H9 (cell line): ENCODE measurements around the gene NR1H2. TPM values are rescaled to one million over a fixed set of nuclear protein-coding genes. Genes with fewer than 3 reads are reported as not detected.

Source experiments
- DNase-seq: peaks from one replicate; pipeline ENCODE4 v3.0.0-alpha.2; 2017
- H2AFZ ChIP-seq: one replicate; pipeline ENCODE4 v1.6.1; 2013; ENCODE audit warnings: mild to moderate bottlenecking, low read length, control low read depth, moderate library complexity
- H2AK5ac ChIP-seq: 2 replicates; pipeline ENCODE4 v1.6.1; 2013; ENCODE audit warnings: low read length, control low read depth, mixed read lengths; ENCODE audit not compliant: insufficient read length
- H2BK120ac ChIP-seq: one replicate; pipeline ENCODE4 v1.6.1; 2013; ENCODE audit warnings: low read depth, mild to moderate bottlenecking, low read length, control low read depth, inconsistent platforms; ENCODE audit not compliant: poor library complexity, severe bottlenecking
- H2BK12ac ChIP-seq: 2 replicates; pipeline ENCODE4 v1.6.1; 2013; ENCODE audit warnings: low read length, control low read depth, mixed read lengths, low read depth; ENCODE audit not compliant: insufficient read length
- H2BK15ac ChIP-seq: 2 replicates; pipeline ENCODE4 v1.6.1; 2013; ENCODE audit warnings: low read depth, low read length, control low read depth
- H2BK20ac ChIP-seq: one replicate; pipeline ENCODE4 v1.6.1; 2013; ENCODE audit warnings: low read depth, mild to moderate bottlenecking, low read length, control low read depth, inconsistent platforms; ENCODE audit not compliant: poor library complexity, severe bottlenecking
- H2BK5ac ChIP-seq: 2 replicates; pipeline ENCODE4 v1.6.1; 2013; ENCODE audit warnings: low read length, control low read depth, mixed read lengths; ENCODE audit not compliant: insufficient read length
- H3K14ac ChIP-seq: 2 replicates; pipeline ENCODE4 v1.6.1; 2013; ENCODE audit warnings: low read length, control low read depth; ENCODE audit not compliant: insufficient read depth
- H3K18ac ChIP-seq: 2 replicates; pipeline ENCODE4 v1.6.1; 2013; ENCODE audit warnings: low read depth, mild to moderate bottlenecking, mixed read lengths, low read length, control low read depth; ENCODE audit not compliant: insufficient read length
- H3K23ac ChIP-seq: 2 replicates; pipeline ENCODE4 v1.6.1; 2013; ENCODE audit warnings: low read length, control low read depth, mixed read lengths, low read depth; ENCODE audit not compliant: insufficient read length
- H3K23me2 ChIP-seq: 2 replicates; pipeline ENCODE4 v1.6.1; 2013; ENCODE audit warnings: low read depth, mild to moderate bottlenecking, mixed read lengths, low read length, control low read depth; ENCODE audit not compliant: insufficient read length, poor library complexity, severe bottlenecking
- H3K27ac ChIP-seq: 2 replicates; pipeline ENCODE4 v1.5.1; 2013; ENCODE audit warnings: low read length, control low read depth, mixed read lengths, low read depth; ENCODE audit not compliant: insufficient read length
- H3K27me3 ChIP-seq: 2 replicates; pipeline ENCODE4 v1.6.1; 2013; ENCODE audit warnings: low read length, control low read depth, inconsistent platforms; ENCODE audit not compliant: insufficient read depth
- H3K4ac ChIP-seq: 2 replicates; pipeline ENCODE4 v1.6.1; 2013; ENCODE audit warnings: low read depth, mild to moderate bottlenecking, control low read depth, inconsistent platforms, low read length, moderate library complexity
- H3K4me1 ChIP-seq: 2 replicates; pipeline ENCODE4 v1.6.1; 2013; ENCODE audit warnings: low read length, control low read depth, inconsistent platforms; ENCODE audit not compliant: insufficient read depth
- H3K4me2 ChIP-seq: 2 replicates; pipeline ENCODE4 v1.6.1; 2013; ENCODE audit warnings: low read length, control low read depth, mixed read lengths; ENCODE audit not compliant: insufficient read length, insufficient read depth
- H3K56ac ChIP-seq: 2 replicates; pipeline ENCODE4 v1.6.1; 2013; ENCODE audit warnings: low read depth, mild to moderate bottlenecking, mixed read lengths, low read length, control low read depth; ENCODE audit not compliant: insufficient read length
- H3K79me1 ChIP-seq: 2 replicates; pipeline ENCODE4 v1.6.1; 2013; ENCODE audit warnings: low read depth, mild to moderate bottlenecking, moderate library complexity, low read length, control low read depth, inconsistent platforms; ENCODE audit not compliant: insufficient read depth, poor library complexity, severe bottlenecking
- H3K79me2 ChIP-seq: 2 replicates; pipeline ENCODE4 v1.6.1; 2013; ENCODE audit warnings: low read length, control low read depth, inconsistent platforms; ENCODE audit not compliant: insufficient read depth
- H3K9ac ChIP-seq: 2 replicates; pipeline ENCODE4 v1.6.1; 2013; ENCODE audit warnings: low read length, control low read depth, mixed read lengths; ENCODE audit not compliant: insufficient read length; ENCODE audit errors: extremely low read depth
- H3K9me3 ChIP-seq: one replicate; pipeline ENCODE4 v1.6.1; 2013; ENCODE audit warnings: low read depth, low read length, inconsistent platforms; ENCODE audit not compliant: control insufficient read depth
- H3T11ph ChIP-seq: one replicate; pipeline ENCODE4 v1.6.1; 2013; ENCODE audit warnings: mild to moderate bottlenecking, low read length, control low read depth, inconsistent platforms
- H4K20me1 ChIP-seq: one replicate; pipeline ENCODE4 v1.6.1; 2013; ENCODE audit not compliant: control insufficient read depth, insufficient read length, insufficient read depth
- H4K5ac ChIP-seq: 2 replicates; pipeline ENCODE4 v1.6.1; 2013; ENCODE audit warnings: low read depth, mild to moderate bottlenecking, mixed read lengths, low read length, control low read depth; ENCODE audit not compliant: insufficient read length
- H4K8ac ChIP-seq: replicated peaks from 2 replicates; pipeline ENCODE4 v1.6.1; 2013; ENCODE audit warnings: low read length, control low read depth, mixed read lengths, low read depth; ENCODE audit not compliant: insufficient read length
- H4K91ac ChIP-seq: 2 replicates; pipeline ENCODE4 v1.6.1; 2013; ENCODE audit warnings: low read depth, mild to moderate bottlenecking, moderate library complexity, mixed read lengths, low read length, control low read depth; ENCODE audit not compliant: insufficient read length
- H3K27ac Mint-ChIP-seq, 3 experiments: 2 replicates in 2 of 3; 3 replicates in 1 of 3; pipeline ENCODE4 v1.8.0; 2020 to 2021; ENCODE audit warnings: mixed read lengths in 3 of 3, mild to moderate bottlenecking in 1 of 3, moderate library complexity in 1 of 3
- H3K27me3 Mint-ChIP-seq: 2 replicates; pipeline ENCODE4 v1.8.0; 2021; ENCODE audit warnings: low read depth, mild to moderate bottlenecking, moderate library complexity, mixed read lengths
- H3K36me3 Mint-ChIP-seq, 3 experiments: 2 replicates in 2 of 3; 3 replicates in 1 of 3; pipeline ENCODE4 v1.8.0; 2020 to 2021; ENCODE audit warnings: low read depth in 3 of 3, mixed read lengths in 3 of 3; ENCODE audit not compliant: insufficient read depth in 1 of 3
- H3K4me1 Mint-ChIP-seq, 2 experiments: 2 replicates each; pipeline ENCODE4 v1.8.0; 2020; ENCODE audit warnings: mixed read lengths in 2 of 2
- H3K4me3 Mint-ChIP-seq, 2 experiments: 2 replicates in 1 of 2; 3 replicates in 1 of 2; pipeline ENCODE4 v1.8.0; 2020 to 2021; ENCODE audit warnings: mild to moderate bottlenecking in 2 of 2, mixed read lengths in 2 of 2, moderate library complexity in 1 of 2
- H3K9me3 Mint-ChIP-seq, 2 experiments: 2 replicates in 1 of 2; 3 replicates in 1 of 2; pipeline ENCODE4 v1.8.0; 2020; ENCODE audit warnings: mild to moderate bottlenecking in 2 of 2, mixed read lengths in 2 of 2, moderate library complexity in 1 of 2
- CTCF ChIP-seq: fragments of 200-600 bp; sonication (generic); conservative IDR thresholded peaks from 3 replicates; pipeline ENCODE4 v1.8.0; 2021; ENCODE audit warnings: antibody characterized with exemption, mild to moderate bottlenecking
- WGBS: extraction: QIAGEN DNeasy Blood & Tissue Kit; methylation state at CpG from one replicate; pipeline ENCODE4 v1.1.7; 2013; ENCODE audit warnings: missing lambda C conversion rate, low lambda C conversion rate, mixed read lengths; ENCODE audit not compliant: insufficient read length; ENCODE audit errors: extremely low coverage; 5-methylcytosine and 5-hydroxymethylcytosine counted together
- total RNA-seq: library from RNA; stranded (reverse); gene quantifications from 2 replicates; pipeline ENCODE4 v1.2.1, GENCODE V29; 2021

The NR1H2 gene
- total RNA-seq, 1 experiment from 2014 or later = 33.2 TPM

DNA sequence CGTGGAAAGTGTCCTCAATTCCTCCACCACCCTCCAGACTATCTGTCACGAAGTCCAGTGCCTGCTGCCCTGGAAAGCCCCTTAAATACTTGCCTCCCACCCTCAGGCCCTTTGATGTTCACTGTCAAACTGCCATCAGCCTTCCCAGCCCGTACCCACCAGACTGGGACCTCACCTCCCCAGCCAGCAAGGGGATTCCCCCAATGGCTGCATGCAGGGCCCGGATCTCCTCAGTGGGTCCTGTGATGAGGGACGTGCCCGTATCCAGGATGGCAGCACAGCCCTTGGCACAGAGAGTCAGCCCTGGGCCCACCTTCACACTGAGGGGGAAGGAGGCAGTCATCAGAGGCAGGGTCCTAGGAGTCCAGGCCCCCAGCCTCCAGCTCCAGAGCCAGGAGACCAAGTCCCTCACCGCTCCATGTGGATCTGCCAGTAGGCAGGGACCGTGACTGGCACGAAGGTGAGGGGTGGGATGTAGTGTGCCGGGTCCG, 16.9 kb upstream of the NR1H2 start:
- no peak overlapping the region for H3K9ac ChIP-seq
- Mint-ChIP-seq H3K27ac (no peak overlapping the region), H3K4me1 (peaks cover 11 to 19% of the 10 kb centered on the region in 2 experiments), H3K4me3 (no peak overlapping the region), H3K9me3 (no peaks in the 10 kb centered on the region; a peak in 2 of 5 replicates), H3K36me3 (peaks cover 0 to 8% (median 6%) of the 10 kb centered on the region in 3 experiments; a peak in 4 of 7 replicates), H3K27me3 (peaks cover 12% of the 10 kb centered on the region)
- no peak overlapping the region for H3K23ac ChIP-seq
- H4K5ac ChIP-seq = no peak overlapping the region
- no peaks in the 10 kb centered on the region for H4K20me1 ChIP-seq
- H2BK120ac ChIP-seq = no peak overlapping the region
- no peak overlapping the region for H2AFZ ChIP-seq
- H3K4me2 ChIP-seq = no peak overlapping the region
- WGBS = no CpG with 5 or more reads among the region's 11 CpGs
- H2BK12ac ChIP-seq = no peak overlapping the region
- no peak overlapping the region for H3K27ac ChIP-seq
- no peaks in the 10 kb centered on the region for H3K79me2 ChIP-seq
- no peaks in the 10 kb centered on the region for H3K79me1 ChIP-seq
- no peak overlapping the region for H4K91ac ChIP-seq
- H2BK15ac ChIP-seq = no peak overlapping the region
- H3K14ac ChIP-seq = no peak overlapping the region; the same call in 1 of the 2 replicates
- H3K9me3 ChIP-seq = no peaks in the 10 kb centered on the region
- peaks cover 2% of the 10 kb centered on the region; the same call in 1 of the 2 replicates for H3K4me1 ChIP-seq
- no peak overlapping the region for H2BK5ac ChIP-seq
- H3K56ac ChIP-seq = no peak overlapping the region
- DNase-seq = no peak
- H3K23me2 ChIP-seq = no peaks in the 10 kb centered on the region
- no peak overlapping the region for H3T11ph ChIP-seq
- no peak for TF ChIP-seq CTCF
- H3K4ac ChIP-seq = no peak overlapping the region
- H3K27me3 ChIP-seq = no peaks in the 10 kb centered on the region
- H3K18ac ChIP-seq = no peak overlapping the region
- no peak overlapping the region for H2BK20ac ChIP-seq
- no peak overlapping the region for H4K8ac ChIP-seq
- no peak overlapping the region for H2AK5ac ChIP-seq
